Activated T-cell treated with anti-CD3 and anti-CD28 coated beads for 4 hours (primary cell): ENCODE results near the gene CXCL1.
"Not testable (repeated sequence)": the region's sequence is repeated elsewhere in the genome, so short reads cannot be mapped to it uniquely, and the experiment has no call there.

ENCODE experiments used
- DNase-seq: peaks from one replicate; pipeline ENCODE4 v3.0.0-alpha.2; 2020

CXCL1 gene

GRCh38 chr4:73885574-73886267 is 16.5 kb downstream of the CXCL1 start:
- no peak for DNase-seq

GRCh38 chr4:73891326-73891725 is 22.1 kb downstream of the CXCL1 start:
- DNase-seq: no peak

GRCh38 chr4:73891739-73892405 is 22.7 kb downstream of the CXCL1 start:
- no peak for DNase-seq

- DNase-seq: no peak
Observed at GRCh38 chr4:73892966-73893365, 23.8 kb downstream of the CXCL1 start.

- no peak for DNase-seq
Observed at GRCh38 chr4:73894001-73894400, 24.8 kb downstream of the CXCL1 start.

- no peak for DNase-seq
Observed at GRCh38 chr4:73895201-73896175, 26.3 kb downstream of the CXCL1 start.

GRCh38 chr4:73896416-73896815 is 27.2 kb downstream of the CXCL1 start:
- no peak for DNase-seq

GRCh38 chr4:73897380-73898136 is 28.4 kb downstream of the CXCL1 start:
- no peak for DNase-seq

GRCh38 chr4:73899338-73899737 is 30.1 kb downstream of the CXCL1 start:
- not testable (repeated sequence) for DNase-seq

- DNase-seq: no peak
Observed at GRCh38 chr4:73901031-73901430, 31.8 kb downstream of the CXCL1 start.

- DNase-seq: no peak
Observed at GRCh38 chr4:73902038-73902637, 32.9 kb downstream of the CXCL1 start.

- no peak for DNase-seq
Observed at GRCh38 chr4:73902817-73903547, 33.8 kb downstream of the CXCL1 start.

- no peak for DNase-seq
Observed at GRCh38 chr4:73904491-73904890, 35.3 kb downstream of the CXCL1 start.

GRCh38 chr4:73908965-73909364 is 39.8 kb downstream of the CXCL1 start:
- no peak for DNase-seq

- no peak for DNase-seq
Observed at GRCh38 chr4:73911746-73912145, 42.6 kb downstream of the CXCL1 start.

GRCh38 chr4:73912191-73912590 is 43.0 kb downstream of the CXCL1 start:
- no peak for DNase-seq

- DNase-seq: no peak
Observed at GRCh38 chr4:73914071-73914470, 44.9 kb downstream of the CXCL1 start.

GRCh38 chr4:73916172-73916925 is 47.2 kb downstream of the CXCL1 start:
- DNase-seq: no peak

- no peak for DNase-seq
Observed at GRCh38 chr4:73917081-73917501, 47.9 kb downstream of the CXCL1 start.

GRCh38 chr4:73918058-73918457 is 48.9 kb downstream of the CXCL1 start:
- DNase-seq: no peak

- no peak for DNase-seq
Observed at GRCh38 chr4:73919691-73920090, 50.5 kb downstream of the CXCL1 start.
